Prostate gland (tissue), 2 donors: ENCODE results near the gene ZBTB32.

ENCODE experiments used
- CTCF ChIP-seq, 4 experiments: fragments of 200-600 bp in 2 of 4; fragments of 450-650 bp in 2 of 4; sonication (generic) in 2 of 4; IDR thresholded peaks; 1 replicate in 3 of 4; 2 replicates in 1 of 4; pipeline ENCODE4 v1.5.1; 2016 to 2019; ENCODE audit warnings: antibody characterized with exemption in 4 of 4, mild to moderate bottlenecking in 2 of 4, moderate library complexity in 2 of 4
- POLR2A ChIP-seq: fragments of 450-650 bp; IDR thresholded peaks from one replicate; pipeline ENCODE4 v1.6.1; 2016; ENCODE audit warnings: antibody characterized with exemption, mild to moderate bottlenecking
- POLR2AphosphoS5 ChIP-seq: sonication (generic); formaldehyde crosslinking; IDR thresholded peaks from one replicate; pipeline ENCODE4 v1.6.1; 2017; ENCODE audit warnings: antibody characterized with exemption

- TF ChIP-seq CTCF (IDR thresholded peaks at IDR 0.05) (no peak), POLR2A (no peak), POLR2AphosphoS5 (no peak)
Observed at GRCh38 chr19:35754370-35755130, 50.2 kb downstream of the ZBTB32 start.
